ENCODE data around the gene CAVIN2. TPM values are rescaled to one million over a fixed set of nuclear protein-coding genes. Genes with fewer than 3 reads are reported as not detected.

Gene CAVIN2
- total RNA-seq, 4 donors from 2014 or later: 6.7 to 18.8 (median 10.0) TPM

GRCh38 chr2:191803007-191803406 is 43.9 kb downstream of the CAVIN2 start:
- TF ChIP-seq CTCF (IDR thresholded peaks at IDR 0.05): no peak
- no peak for TF ChIP-seq POLR2A (IDR thresholded peaks at IDR 0.05)
- intact Hi-C loops (cut with DNase I; ENCODE audit: low total_unique reads): no loop called here
- DNase-seq (ENCODE audit: low spot score in 2 of 2): no peak
- no peak overlapping the region for H3K4me3 ChIP-seq (ENCODE audit: low read depth, poor library complexity, severe bottlenecking)
- 93 to 96% methylated on average over 1 of the region's 1 CpG for WGBS, 2 donors

GRCh38 chr2:191802180-191802579 is 44.7 kb downstream of the CAVIN2 start:
- TF ChIP-seq POLR2A (IDR thresholded peaks at IDR 0.05): no peak
- TF ChIP-seq CTCF (IDR thresholded peaks at IDR 0.05): no peak
- DNase-seq (ENCODE audit: low spot score in 2 of 2): no peak
- H3K4me3 ChIP-seq (ENCODE audit: low read depth, poor library complexity, severe bottlenecking): no peak overlapping the region
- intact Hi-C loops (cut with DNase I; ENCODE audit: low total_unique reads): no loop called here
- 83 to 88% methylated on average over 5 of the region's 5 CpGs for WGBS, 2 donors

DNA sequence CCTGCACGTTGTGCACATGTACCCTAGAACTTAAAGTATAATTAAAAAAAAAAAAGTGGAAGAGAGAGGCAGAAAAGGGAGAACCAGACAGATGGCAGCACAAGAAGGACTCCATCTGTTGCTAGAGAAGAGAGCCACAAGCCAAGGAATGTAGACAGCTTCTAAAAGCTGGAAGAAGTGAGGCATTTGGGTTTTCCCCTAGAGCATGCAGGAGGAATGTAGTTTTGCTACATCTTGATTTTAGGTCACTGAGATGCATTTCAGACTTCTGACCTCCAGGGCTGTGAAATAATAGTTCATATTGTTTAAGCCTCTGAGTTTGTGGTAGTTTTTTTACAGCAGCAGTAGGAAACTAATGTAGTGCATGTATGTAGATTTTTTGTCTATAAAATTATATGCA is 46.0 kb downstream of the CAVIN2 start:
- intact Hi-C loops (cut with DNase I; ENCODE audit: low total_unique reads): no loop called here
- WGBS, 2 donors: 100% methylated on average over 1 of the region's 1 CpG
- TF ChIP-seq POLR2A (IDR thresholded peaks at IDR 0.05) (no peak), CTCF (IDR thresholded peaks at IDR 0.05) (no peak)
- DNase-seq (ENCODE audit: low spot score in 2 of 2): no peak
- H3K4me3 ChIP-seq (ENCODE audit: low read depth, poor library complexity, severe bottlenecking): no peak overlapping the region

GRCh38 chr2:191799526-191799925 is 47.4 kb downstream of the CAVIN2 start:
- H3K4me3 ChIP-seq (ENCODE audit: low read depth, poor library complexity, severe bottlenecking): no peak overlapping the region
- TF ChIP-seq POLR2A (IDR thresholded peaks at IDR 0.05): no peak
- TF ChIP-seq CTCF (IDR thresholded peaks at IDR 0.05): no peak
- no peak for DNase-seq (ENCODE audit: low spot score in 2 of 2)
- intact Hi-C loops (cut with DNase I; ENCODE audit: low total_unique reads): no loop called here
- 94 to 97% methylated on average over 2 of the region's 2 CpGs for WGBS, 2 donors

DNA sequence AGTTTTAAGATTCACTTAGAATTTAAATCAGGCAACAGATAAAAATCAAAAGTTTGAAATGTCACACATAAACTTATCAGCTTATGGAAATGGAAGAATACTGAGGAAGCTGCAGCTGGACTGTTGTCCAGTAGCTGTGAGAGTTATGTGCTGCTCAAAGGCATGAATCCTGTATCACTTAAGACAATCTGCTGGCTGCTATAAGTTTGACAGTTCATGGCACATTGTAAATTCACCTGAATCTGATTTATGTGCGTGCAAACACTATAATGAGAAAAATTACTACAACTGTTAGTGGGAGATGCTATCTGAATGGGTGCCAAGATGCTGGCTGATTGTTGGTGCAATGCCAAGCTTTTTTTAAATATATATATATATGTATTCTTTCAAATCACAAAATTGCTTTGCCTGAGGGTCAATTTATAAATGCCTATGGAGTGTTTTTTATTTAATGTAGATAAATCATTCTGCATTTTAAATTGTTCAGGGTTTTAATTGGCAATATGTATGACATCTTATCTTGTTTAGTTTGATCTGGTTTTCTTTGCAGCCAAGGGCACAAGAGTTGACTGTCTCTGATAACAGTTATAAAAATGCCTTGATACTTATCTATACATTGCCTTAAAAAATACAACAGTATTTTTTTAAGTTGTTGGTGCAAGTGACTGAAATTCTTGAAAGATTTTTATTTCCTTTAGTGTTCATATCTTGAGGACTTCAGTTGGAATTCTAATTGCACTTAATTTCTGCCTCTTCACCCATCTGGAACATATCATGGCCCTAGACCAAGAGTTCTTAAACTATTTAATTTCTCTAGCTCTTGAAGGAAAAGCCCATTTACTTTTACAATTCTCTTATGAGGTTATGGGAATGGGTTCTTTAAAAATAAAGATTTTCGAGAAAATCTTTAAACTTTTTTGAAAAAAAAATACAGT is 48.7 kb downstream of the CAVIN2 start:
- no peak for DNase-seq (ENCODE audit: low spot score in 2 of 2)
- H3K4me3 ChIP-seq (ENCODE audit: low read depth, poor library complexity, severe bottlenecking): no peak overlapping the region
- 43 to 47% methylated on average over 2 of the region's 2 CpGs for WGBS, 2 donors
- TF ChIP-seq POLR2A (IDR thresholded peaks at IDR 0.05) (no peak), CTCF (IDR thresholded peaks at IDR 0.05) (no peak)
- intact Hi-C loops (cut with DNase I; ENCODE audit: low total_unique reads): no loop called here
